COLO668 (cell line): Measurements from ENCODE around the gene DDX41.

Experiments
- DNase-seq: peaks from one replicate; lab custom pipeline; 2025; ENCODE audit not compliant: unreplicated experiment; lab: John Stamatoyannopoulos, UW

The DDX41 gene

GRCh38 chr5:177513500-177513899, 3.3 kb downstream of the DDX41 start:
- no peak for DNase-seq

- DNase-seq: no peak
Observed at GRCh38 chr5:177512736-177513380, 3.9 kb downstream of the DDX41 start.

- DNase-seq: no peak
Observed at GRCh38 chr5:177511796-177512675, 4.7 kb downstream of the DDX41 start.

GRCh38 chr5:177511181-177511580, 5.6 kb downstream of the DDX41 start:
- no peak for DNase-seq

- DNase-seq: no peak
Observed at GRCh38 chr5:177510567-177511053, 6.2 kb downstream of the DDX41 start.

GRCh38 chr5:177509991-177510566, 6.7 kb downstream of the DDX41 start:
- no peak for DNase-seq

GRCh38 chr5:177509381-177509951, 7.3 kb downstream of the DDX41 start, which contains the start of gene DOK3:
DOK3 (minus strand) TSS chr5:177509826; CDS start chr5:177509540, 286 bp downstream.
- DNase-seq: no peak

GRCh38 chr5:177508837-177509236, 7.9 kb downstream of the DDX41 start:
- no peak for DNase-seq

GRCh38 chr5:177508221-177508611, 8.5 kb downstream of the DDX41 start:
- DNase-seq: no peak

- no peak for DNase-seq
Observed at GRCh38 chr5:177507596-177508220, 9.1 kb downstream of the DDX41 start.

- DNase-seq: peak; percentile 3
Observed at GRCh38 chr5:177507165-177507564, 9.6 kb downstream of the DDX41 start.

GRCh38 chr5:177505075-177505474, 11.7 kb downstream of the DDX41 start:
- DNase-seq: no peak

- DNase-seq: no peak
Observed at GRCh38 chr5:177504086-177505056, 12.4 kb downstream of the DDX41 start.

GRCh38 chr5:177503351-177504085, 13.2 kb downstream of the DDX41 start:
- no peak for DNase-seq

GRCh38 chr5:177502886-177503285, 13.9 kb downstream of the DDX41 start:
- no peak for DNase-seq

- no peak for DNase-seq
Observed at GRCh38 chr5:177501874-177502678, 14.7 kb downstream of the DDX41 start.

GRCh38 chr5:177500685-177501522, 15.9 kb downstream of the DDX41 start:
- peak; percentile 74 for DNase-seq
